IMR-90 (cell line): ENCODE results near the gene MSRB1. TPM values are rescaled to one million over a fixed set of nuclear protein-coding genes. Genes with fewer than 3 reads are reported as not detected.

ENCODE experiments used
- ATAC-seq: fragments of 200-7000 bp; cut with Tn5 transposase; 2 replicates; pipeline ENCODE4 v1.9.1; 2020; ENCODE audit warnings: low read depth, mild to moderate bottlenecking, moderate library complexity
- BruUV-seq: library from RNA; stranded (reverse); fragments of 400-500 nt; replicated peaks from 2 replicates; lab custom pipeline; 2021; lab: Mats Ljungman, UMichigan
- CTCF ChIA-PET: fragments of 300-600 bp; formaldehyde crosslinking; extraction: SDS; loops from one replicate; lab custom pipeline; 2021; ENCODE audit warnings: antibody characterized with exemption; lab: Yijun Ruan, JAX
- POLR2A ChIA-PET: fragments of 300-600 bp; sonication (Branson Sonifier 250); formaldehyde crosslinking; loops from one replicate; lab custom pipeline; 2022; ENCODE audit warnings: antibody characterized with exemption; ENCODE audit not compliant: unreplicated experiment; lab: Charles Lee
- DNase-seq: peaks from one replicate; pipeline ENCODE4 v3.0.0; 2013
- H2AFZ ChIP-seq: replicated peaks from 2 replicates; pipeline ENCODE3; 2013; ENCODE audit warnings: low read length, mild to moderate bottlenecking; ENCODE audit not compliant: poor library complexity
- H2AK5ac ChIP-seq: 2 replicates; pipeline ENCODE4 v1.6.1; 2013; ENCODE audit warnings: low read depth, low read length, inconsistent platforms
- H2AK9ac ChIP-seq: replicated peaks from 2 replicates; pipeline ENCODE3; 2013; ENCODE audit warnings: mild to moderate bottlenecking, low read depth, low read length, moderate library complexity; ENCODE audit not compliant: poor library complexity
- H2BK120ac ChIP-seq: 2 replicates; pipeline ENCODE4 v1.6.1; 2013; ENCODE audit warnings: low read depth, low read length, inconsistent platforms
- H2BK15ac ChIP-seq: 3 replicates; pipeline ENCODE4 v1.6.1; 2013; ENCODE audit warnings: low read depth, low read length, inconsistent platforms
- H2BK20ac ChIP-seq: 2 replicates; pipeline ENCODE4 v1.6.1; 2013; ENCODE audit warnings: low read depth, mild to moderate bottlenecking, inconsistent platforms, low read length, moderate library complexity
- H2BK5ac ChIP-seq: 2 replicates; pipeline ENCODE4 v1.6.1; 2013; ENCODE audit warnings: mild to moderate bottlenecking, low read depth, low read length, inconsistent platforms; ENCODE audit not compliant: poor library complexity, severe bottlenecking
- H3K14ac ChIP-seq: replicated peaks from 2 replicates; pipeline ENCODE4 v1.6.1; 2013; ENCODE audit warnings: low read depth, low read length, inconsistent platforms
- H3K18ac ChIP-seq: 2 replicates; pipeline ENCODE4 v1.6.1; 2013; ENCODE audit warnings: low read depth, low read length, control low read depth
- H3K23ac ChIP-seq: 2 replicates; pipeline ENCODE4 v1.6.1; 2013; ENCODE audit warnings: low read depth, low read length, inconsistent platforms
- H3K27ac ChIP-seq: 2 replicates; pipeline ENCODE4 v1.5.1; 2013; ENCODE audit warnings: mild to moderate bottlenecking, control low read depth, low read length; ENCODE audit not compliant: insufficient read depth
- H3K27me3 ChIP-seq: 2 replicates; pipeline ENCODE4 v1.6.1; 2013; ENCODE audit warnings: low read length; ENCODE audit not compliant: control insufficient read depth, insufficient read depth
- H3K36me3 ChIP-seq: 2 replicates; pipeline ENCODE4 v1.6.1; 2013; ENCODE audit warnings: low read length, mixed read lengths; ENCODE audit not compliant: control insufficient read depth, insufficient read depth
- H3K4ac ChIP-seq: 2 replicates; pipeline ENCODE4 v1.6.1; 2013; ENCODE audit warnings: low read depth, low read length, inconsistent platforms
- H3K4me1 ChIP-seq: 2 replicates; pipeline ENCODE4 v1.6.1; 2013; ENCODE audit warnings: low read length, mixed read lengths; ENCODE audit not compliant: control insufficient read depth, insufficient read depth
- H3K4me2 ChIP-seq: 2 replicates; pipeline ENCODE4 v1.6.1; 2013; ENCODE audit warnings: low read depth, mild to moderate bottlenecking, control low read depth, low read length, moderate library complexity
- H3K4me3 ChIP-seq: 2 replicates; pipeline ENCODE4 v1.5.1; 2013; ENCODE audit warnings: low read depth, mild to moderate bottlenecking, control low read depth, low read length, moderate library complexity; ENCODE audit not compliant: insufficient read depth
- H3K56ac ChIP-seq: 2 replicates; pipeline ENCODE4 v1.6.1; 2013; ENCODE audit warnings: low read length, inconsistent platforms; ENCODE audit not compliant: insufficient read depth; ENCODE audit errors: extremely low read depth
- H3K79me1 ChIP-seq, 2 experiments: 2 replicates each; pipeline ENCODE4 v1.6.1; 2013; ENCODE audit warnings: low read length in 2 of 2, inconsistent platforms in 1 of 2, low read depth in 1 of 2
- H3K9ac ChIP-seq: 2 replicates; pipeline ENCODE4 v1.6.1; 2013; ENCODE audit warnings: low read depth, low read length, control low read depth
- H3K9me1 ChIP-seq: 2 replicates; pipeline ENCODE4 v1.6.1; 2013; ENCODE audit warnings: low read length, inconsistent platforms; ENCODE audit not compliant: insufficient read depth
- H3K9me3 ChIP-seq: 2 replicates; pipeline ENCODE4 v1.6.1; 2013; ENCODE audit warnings: low read length; ENCODE audit not compliant: control insufficient read depth, insufficient read depth
- H4K20me1 ChIP-seq: 2 replicates; pipeline ENCODE4 v1.6.1; 2013; ENCODE audit warnings: low read length, inconsistent platforms; ENCODE audit not compliant: insufficient read depth
- H4K5ac ChIP-seq: 2 replicates; pipeline ENCODE4 v1.6.1; 2013; ENCODE audit warnings: mild to moderate bottlenecking, low read depth, low read length, control low read depth
- H4K8ac ChIP-seq, 2 experiments: 2 replicates each; pipeline ENCODE4 v1.6.1; 2013; ENCODE audit warnings: low read depth in 2 of 2, low read length in 2 of 2, control low read depth in 1 of 2, inconsistent platforms in 1 of 2
- H4K91ac ChIP-seq: 2 replicates; pipeline ENCODE4 v1.6.1; 2013; ENCODE audit warnings: low read depth, low read length, inconsistent platforms; ENCODE audit not compliant: insufficient read depth
- MAFK ChIP-seq: IDR thresholded peaks from 2 replicates; pipeline ENCODE4 v1.6.1; 2012; ENCODE audit warnings: low read depth, low read length, improper control_type of control experiment
- WGBS, 2 experiments: methylation state at CpG; one replicate each; pipeline versions ENCODE4 v1.1.5 to v1.1.7; 2013; ENCODE audit warnings: missing lambda C conversion rate in 2 of 2; ENCODE audit not compliant: insufficient read length in 1 of 2; ENCODE audit errors: extremely low coverage in 2 of 2; 5-methylcytosine and 5-hydroxymethylcytosine counted together
- dilution Hi-C: fragments of 300-500 bp; cut with HindIII; formaldehyde crosslinking; loops from one replicate; pipeline ENCODE4 v1.14.3; 2018; ENCODE audit warnings: low sequenced_read_pairs; ENCODE audit not compliant: unreplicated experiment
- in situ Hi-C: fragments of 300-500 bp; cut with MboI; formaldehyde crosslinking; loops from 3 replicates; pipeline ENCODE4 v1.14.3; 2019; ENCODE audit warnings: low sequenced_read_pairs, inconsistent platforms, mixed read lengths
- intact Hi-C: fragments of 100-400 bp; cut with micrococcal nuclease; formaldehyde crosslinking; loops from 2 replicates; pipeline ENCODE4 v1.10.0; 2022
- polyA plus RNA-seq, 3 experiments: library from polyadenylated mRNA; depleted of rRNA; stranded (reverse); fragments of >200 nt; gene quantifications; 2 replicates each; pipeline ENCODE4 v1.2.3, GENCODE V29; 2012; ENCODE audit warnings: low replicate concordance in 1 of 3
- total RNA-seq: library from RNA; depleted of rRNA; stranded (reverse); fragments of >200 nt; gene quantifications from 2 replicates; pipeline ENCODE4 v1.2.3, GENCODE V29; 2012

Gene MSRB1
- total and polyA plus RNA-seq, 2 of the 4 experiments (the other 2 are of a cell fraction), result 17.0 to 32.3 TPM

DNA sequence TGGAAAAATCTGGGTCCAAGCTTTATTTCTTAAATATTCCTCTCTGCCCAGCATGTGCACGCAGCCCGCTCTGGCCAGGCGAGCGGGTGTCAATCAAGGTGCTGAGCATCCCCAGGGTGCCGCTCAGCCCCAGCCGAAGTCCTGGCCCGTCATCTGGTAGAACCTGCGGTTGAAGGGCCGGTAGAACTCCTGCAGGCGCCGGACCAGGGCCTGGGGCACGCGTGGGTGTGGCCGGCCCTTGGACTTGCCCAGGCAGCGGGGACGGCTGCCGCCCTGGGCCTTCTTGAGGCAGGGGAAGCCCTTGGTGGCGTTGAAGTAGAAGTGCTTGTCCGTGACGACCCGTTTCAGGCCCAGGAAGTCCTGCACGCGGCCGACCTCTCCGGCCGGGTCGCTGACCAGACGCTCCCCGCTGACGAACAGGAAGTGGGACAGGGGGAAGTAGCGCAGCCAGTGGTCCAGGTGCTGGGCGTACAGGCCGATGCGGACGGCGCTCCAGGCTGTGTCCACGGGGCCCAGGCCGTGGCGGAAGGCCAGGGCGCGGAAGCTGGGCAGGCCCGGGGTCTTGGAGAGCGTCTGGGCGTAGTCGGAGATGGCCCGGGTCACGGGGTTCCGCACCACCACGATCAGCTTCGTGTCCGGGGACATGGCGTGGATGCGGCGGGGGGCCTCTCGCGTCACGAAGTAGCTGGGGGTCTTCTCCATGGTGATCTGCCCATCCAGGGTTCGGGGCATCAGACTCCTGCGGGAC lies 31.4 kb downstream of the MSRB1 start:
- Histone ChIP-seq H4K8ac (no peak overlapping the region), H4K91ac (no peak overlapping the region), H3K56ac (no peak overlapping the region), H3K4me1 (no peaks in the 10 kb centered on the region), H3K9me1 (no peaks in the 10 kb centered on the region), H3K36me3 (no peaks in the 10 kb centered on the region), H2BK15ac (no peak overlapping the region), H2BK120ac (no peak overlapping the region), H2BK20ac (no peak overlapping the region), H2AK9ac (no peak overlapping the region), H3K18ac (no peak overlapping the region), H4K5ac (no peak overlapping the region), H2AK5ac (no peak overlapping the region), H3K27ac (no peak overlapping the region), H3K4me2 (no peak overlapping the region), H2AFZ (no peak overlapping the region), H2BK5ac (no peak overlapping the region), H3K9ac (no peak overlapping the region), H3K23ac (no peak overlapping the region), H3K4me3 (no peak overlapping the region), H3K14ac (no peak overlapping the region), H3K79me1 (no peaks in the 10 kb centered on the region), H3K4ac (no peak overlapping the region), H3K27me3 (peaks cover 67% of the 10 kb centered on the region), H4K20me1 (no peaks in the 10 kb centered on the region), H3K9me3 (no peaks in the 10 kb centered on the region)
- intact Hi-C loops, result no loop called here
- POLR2A ChIA-PET, result no interaction called here
- no peak for ATAC-seq
- DNase-seq, result no peak
- no peak for TF ChIP-seq MAFK
- in situ Hi-C loops, result no loop called here
- CTCF ChIA-PET, result no interaction called here
- WGBS, 2 experiments, result 87% methylated on average over 47 of the region's 59 CpGs; no CpG with 5 or more reads in 1 of the 2 experiments
- dilution Hi-C loops, result no loop called here
- no TSS peak for BruUV-seq
